PC-9 (cell line): Measurements from ENCODE around the gene RAE1.

Experiments
- CTCF ChIP-seq: fragments of 200-600 bp; sonication (generic); conservative IDR thresholded peaks from 2 replicates; pipeline ENCODE4 v1.6.1; 2017; ENCODE audit warnings: mixed run types, antibody characterized with exemption, mild to moderate bottlenecking, moderate library complexity
- EZH2 ChIP-seq: fragments of 200-600 bp; sonication (generic); IDR thresholded peaks from 2 replicates; pipeline ENCODE4 v1.8.0; 2017; ENCODE audit warnings: antibody characterized with exemption, low read depth

- TF ChIP-seq CTCF (no peak), EZH2 (no peak)
Measured at GRCh38 chr20:57414867-57415592, 64.0 kb downstream of the RAE1 start.
